ENCODE data around the gene ARSB.

DNA sequence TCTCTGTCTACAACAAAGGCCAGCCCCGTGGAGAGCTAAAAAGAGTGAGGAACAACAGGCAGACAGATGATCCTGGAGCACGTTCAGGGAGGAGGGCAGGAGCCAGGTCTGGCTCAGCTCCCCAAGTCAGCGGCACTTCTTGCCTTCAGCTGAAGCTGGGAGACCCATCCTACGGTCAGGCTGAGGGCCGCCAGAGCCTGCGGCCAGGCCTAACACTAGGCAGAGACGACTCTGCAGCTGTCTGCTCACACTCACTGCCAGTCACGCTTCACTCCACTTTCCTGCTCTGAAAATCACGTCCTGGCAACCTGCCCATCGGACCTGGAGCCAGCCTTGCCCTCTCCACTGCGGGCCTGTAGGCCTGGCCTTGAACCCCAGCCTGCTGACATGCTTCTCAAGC, 175.7 kb downstream of the ARSB start:
- TF ChIP-seq, protein P1, sequence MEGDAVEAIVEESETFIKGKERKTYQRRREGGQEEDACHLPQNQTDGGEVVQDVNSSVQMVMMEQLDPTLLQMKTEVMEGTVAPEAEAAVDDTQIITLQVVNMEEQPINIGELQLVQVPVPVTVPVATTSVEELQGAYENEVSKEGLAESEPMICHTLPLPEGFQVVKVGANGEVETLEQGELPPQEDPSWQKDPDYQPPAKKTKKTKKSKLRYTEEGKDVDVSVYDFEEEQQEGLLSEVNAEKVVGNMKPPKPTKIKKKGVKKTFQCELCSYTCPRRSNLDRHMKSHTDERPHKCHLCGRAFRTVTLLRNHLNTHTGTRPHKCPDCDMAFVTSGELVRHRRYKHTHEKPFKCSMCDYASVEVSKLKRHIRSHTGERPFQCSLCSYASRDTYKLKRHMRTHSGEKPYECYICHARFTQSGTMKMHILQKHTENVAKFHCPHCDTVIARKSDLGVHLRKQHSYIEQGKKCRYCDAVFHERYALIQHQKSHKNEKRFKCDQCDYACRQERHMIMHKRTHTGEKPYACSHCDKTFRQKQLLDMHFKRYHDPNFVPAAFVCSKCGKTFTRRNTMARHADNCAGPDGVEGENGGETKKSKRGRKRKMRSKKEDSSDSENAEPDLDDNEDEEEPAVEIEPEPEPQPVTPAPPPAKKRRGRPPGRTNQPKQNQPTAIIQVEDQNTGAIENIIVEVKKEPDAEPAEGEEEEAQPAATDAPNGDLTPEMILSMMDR (IDR thresholded peaks at IDR 0.05): no peak
- TF ChIP-seq EP300 (IDR thresholded peaks at IDR 0.05; ENCODE audit: low read depth) (no peak), POLR2A (IDR thresholded peaks at IDR 0.05) (no peak)

All from transverse colon (tissue), 3 donors.